ENCODE results near the gene YWHAE. TPM values are rescaled to one million over a fixed set of nuclear protein-coding genes. Genes with fewer than 3 reads are reported as not detected.
"Not testable (repeated sequence)": the region's sequence is repeated elsewhere in the genome, so short reads cannot be mapped to it uniquely, and the experiment has no call there.

The YWHAE gene
- total RNA-seq, 2 donors from 2014 or later: 655 to 703 TPM

- Histone ChIP-seq H3K27me3 (no peaks in the 10 kb centered on the region), H3K27ac (peak overlapping the region in 1 of 2 donors; percentile 21), H3K4me3 (no peak overlapping the region), H3K4me1 (peaks cover 0 to 53% of the 10 kb centered on the region in 2 donors), H3K36me3 (peaks cover 49% of the 10 kb centered on the region), H3K9me3 (no peaks in the 10 kb centered on the region)
- TF ChIP-seq CTCF (IDR thresholded peaks at IDR 0.05): no peak
- DNase-seq (ENCODE audit: low spot score): no peak
Measured at GRCh38 chr17:1360975-1361374, 39.0 kb downstream of the YWHAE start.

- not testable (repeated sequence) for H3K9me3 ChIP-seq, H3K4me3 ChIP-seq, H3K27me3 ChIP-seq
- peaks cover 54% of the 10 kb centered on the region for H3K36me3 ChIP-seq
- peak overlapping the region in 1 of 2 donors; percentile 21 for H3K27ac ChIP-seq
- peak; percentile 79 for DNase-seq (ENCODE audit: low spot score)
- H3K4me1 ChIP-seq: peaks cover 0 to 46% of the 10 kb centered on the region in 2 donors
Measured at GRCh38 chr17:1360315-1360714, 39.7 kb downstream of the YWHAE start.

- peaks cover 54% of the 10 kb centered on the region for H3K36me3 ChIP-seq
- no peaks in the 10 kb centered on the region for H3K27me3 ChIP-seq
- no peak overlapping the region for H3K4me3 ChIP-seq
- H3K9me3 ChIP-seq: no peaks in the 10 kb centered on the region
- no peak for DNase-seq (ENCODE audit: low spot score)
- H3K27ac ChIP-seq: no peak overlapping the region
- H3K4me1 ChIP-seq: no peaks in the 10 kb centered on the region
- no peak for TF ChIP-seq CTCF (IDR thresholded peaks at IDR 0.05)
Measured at GRCh38 chr17:1354030-1354429, 46.0 kb downstream of the YWHAE start.

- not testable (repeated sequence) for H3K4me1 ChIP-seq; H3K27me3 ChIP-seq; H3K4me3 ChIP-seq; DNase-seq (ENCODE audit: low spot score); H3K9me3 ChIP-seq; H3K27ac ChIP-seq
- H3K36me3 ChIP-seq: peaks cover 48% of the 10 kb centered on the region
Measured at GRCh38 chr17:1352530-1352929, 47.5 kb downstream of the YWHAE start.

GRCh38 chr17:1351971-1352370 is 48.1 kb downstream of the YWHAE start:
- Histone ChIP-seq H3K27me3 (no peaks in the 10 kb centered on the region), H3K4me1 (peaks cover 0 to 7% of the 10 kb centered on the region in 2 donors), H3K27ac (no peak overlapping the region), H3K4me3 (no peak overlapping the region), H3K9me3 (no peaks in the 10 kb centered on the region), H3K36me3 (peaks cover 48% of the 10 kb centered on the region)
- TF ChIP-seq CTCF (IDR thresholded peaks at IDR 0.05): no peak
- DNase-seq (ENCODE audit: low spot score): no peak

GRCh38 chr17:1351275-1351674 is 48.7 kb downstream of the YWHAE start:
- Histone ChIP-seq H3K27ac (no peak overlapping the region), H3K27me3 (no peaks in the 10 kb centered on the region), H3K4me1 (peaks cover 0 to 7% of the 10 kb centered on the region in 2 donors), H3K9me3 (no peaks in the 10 kb centered on the region), H3K36me3 (peaks cover 48% of the 10 kb centered on the region), H3K4me3 (no peak overlapping the region)
- DNase-seq (ENCODE audit: low spot score): no peak
- no peak for TF ChIP-seq CTCF (IDR thresholded peaks at IDR 0.05)

- no peaks in the 10 kb centered on the region for H3K9me3 ChIP-seq
- TF ChIP-seq CTCF (IDR thresholded peaks at IDR 0.05): no peak
- H3K4me3 ChIP-seq: peak overlapping the region in 1 of 2 donors; percentile 22
- DNase-seq (ENCODE audit: low spot score): peak; percentile 66
- no peaks in the 10 kb centered on the region for H3K27me3 ChIP-seq
- H3K4me1 ChIP-seq: peaks cover 0 to 7% of the 10 kb centered on the region in 2 donors
- H3K27ac ChIP-seq: peak overlapping the region; percentile 33 to 67
- peaks cover 49% of the 10 kb centered on the region for H3K36me3 ChIP-seq
Measured at GRCh38 chr17:1347589-1348323, 52.3 kb downstream of the YWHAE start.

All from right atrium auricular region (tissue), 2 donors.